ENCODE measurements around the gene HOXB6. TPM values are rescaled to one million over a fixed set of nuclear protein-coding genes. Genes with fewer than 3 reads are reported as not detected.
A peak's percentile ranks its signal among the peaks of the same experiment; 100 is the strongest.

The HOXB6 gene
- total RNA-seq, 5 donors from 2014 or later (not counting 1 experiment from before 2014, with no cell fraction given): 0.16 to 0.33 TPM; not detected in 3

DNA sequence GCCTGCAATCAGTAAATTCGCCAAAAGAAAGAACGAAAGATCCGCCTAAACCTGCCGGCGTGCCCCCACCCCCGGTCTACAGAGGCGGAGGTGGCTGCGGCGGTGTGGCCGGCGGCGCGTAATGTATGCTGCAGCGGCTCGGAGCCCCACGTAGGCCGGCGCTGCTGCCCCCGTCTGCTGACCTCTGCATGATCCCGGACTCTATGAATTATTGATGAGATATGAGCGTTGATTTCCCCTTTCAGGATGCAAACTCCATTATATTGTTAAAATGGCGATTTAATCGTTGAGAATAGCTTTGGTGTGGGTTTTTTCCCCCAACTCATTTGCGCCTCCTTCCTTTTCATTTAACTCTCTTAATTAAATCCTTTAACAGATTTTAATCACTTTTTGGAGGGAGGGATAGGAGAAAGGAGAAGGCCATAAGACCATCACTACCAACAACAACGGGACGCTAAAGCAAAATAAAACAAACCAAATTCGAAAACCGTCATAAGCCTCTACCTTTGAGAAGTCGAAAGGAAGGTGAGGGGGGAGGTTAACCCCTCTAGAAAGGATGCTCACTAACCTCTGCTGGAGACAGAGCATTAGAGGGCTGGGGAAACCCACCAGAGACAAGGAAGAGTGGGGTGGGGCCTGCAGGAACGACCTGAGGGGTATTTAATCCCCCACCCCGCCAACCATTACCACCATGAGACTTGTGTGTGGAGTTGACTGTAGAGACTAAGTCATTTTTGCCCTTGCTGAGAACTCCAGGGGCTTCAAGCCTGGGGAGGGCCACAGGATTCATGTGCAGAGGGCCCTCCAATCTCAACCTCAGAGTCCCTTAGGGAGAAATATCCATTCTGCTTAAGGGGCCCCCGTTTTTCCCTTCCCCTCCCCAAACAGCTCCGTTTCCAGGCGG lies 18.2 kb downstream of the HOXB6 start:
- Histone ChIP-seq H3K4me3 (ENCODE audit: control insufficient read depth in 1 of 2, extremely low read depth in 1 of 2, low read length in 1 of 2) (peak overlapping the region; percentile 63 to 86), H3K27ac (ENCODE audit: low read length) (no peak overlapping the region), H3K4me1 (ENCODE audit: control insufficient read depth in 1 of 2, extremely low read depth in 1 of 2, insufficient read depth in 2 of 2, low read length in 2 of 2) (peaks cover 7 to 32% of the 10 kb centered on the region in 2 experiments), H3K27me3 (replicated peaks in 1 of 2; ENCODE audit: control insufficient read depth in 2 of 2, extremely low read depth in 1 of 2, insufficient read depth in 2 of 2, low read length in 1 of 2) (peaks cover 0 to 75% of the 10 kb centered on the region in 2 experiments), H3K36me3 (ENCODE audit: control insufficient read depth in 2 of 2, extremely low read depth in 1 of 2, insufficient read depth in 1 of 2, low read length in 1 of 2) (no peaks in the 10 kb centered on the region), H3K9me3 (no peaks in the 10 kb centered on the region)
- no peaks in the 10 kb centered on the region for H3K9me3 Mint-ChIP-seq
- POLR2A ChIA-PET: no interaction called here
- H3K4me3 Mint-ChIP-seq: peak overlapping the region; percentile 78 to 93 (median 89)
- H3K27me3 Mint-ChIP-seq: peaks cover 84 to 88% of the 10 kb centered on the region in 2 donors
- CTCF ChIA-PET: interaction anchor here in 1 of 2 donors (1.3 to 2.0 kb wide), 4 partner anchors 12 to 323 kb away, joined by 4 to 5 read pairs (median 4); no protein-coding TSS in a partner anchor
- no peak for ATAC-seq (replicated peaks in 1 of 4)
- no peaks in the 10 kb centered on the region for H3K36me3 Mint-ChIP-seq
- no peak overlapping the region for H3K27ac Mint-ChIP-seq
- peaks cover 30 to 39% (median 32%) of the 10 kb centered on the region in 3 donors for H3K4me1 Mint-ChIP-seq
- DNase-seq: peak in 3 of 35 experiments; percentile 18 to 53 (median 35)
- WGBS (ENCODE audit: insufficient coverage): 6% methylated on average over 10 of the region's 34 CpGs

DNA sequence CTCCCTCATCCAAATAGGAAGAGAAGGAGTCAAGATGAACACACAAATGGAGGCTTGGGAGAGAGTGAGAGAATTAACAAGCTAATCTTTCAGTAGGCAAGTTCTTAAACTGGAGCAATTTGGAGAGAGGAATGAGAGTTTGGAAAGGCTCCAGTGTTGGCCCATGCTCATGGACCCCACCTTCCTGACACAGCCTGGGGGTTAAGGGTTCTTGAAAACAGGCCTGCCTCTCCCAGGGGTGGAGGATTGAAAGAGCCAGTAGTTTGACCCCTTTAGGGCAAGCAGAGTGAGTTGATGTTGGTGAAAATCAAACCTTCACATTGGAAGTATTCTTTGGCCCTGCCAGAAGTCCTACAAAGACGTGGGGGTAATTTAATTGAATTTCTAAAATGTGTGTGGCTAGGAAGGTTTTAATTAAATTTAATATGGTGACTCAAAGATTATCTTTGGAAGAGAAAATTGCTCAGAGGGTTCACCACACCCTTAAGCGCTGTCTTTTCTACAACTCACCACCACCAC lies 20.5 kb downstream of the HOXB6 start:
- Mint-ChIP-seq H3K4me3 (peak overlapping the region in 2 of 3 donors; percentile 26 to 78), H3K9me3 (no peaks in the 10 kb centered on the region), H3K27me3 (peaks cover 83 to 89% of the 10 kb centered on the region in 2 donors), H3K36me3 (no peaks in the 10 kb centered on the region), H3K4me1 (peaks cover 44 to 58% (median 51%) of the 10 kb centered on the region in 3 donors), H3K27ac (no peak overlapping the region)
- Histone ChIP-seq H3K27ac (ENCODE audit: low read length) (no peak overlapping the region), H3K27me3 (replicated peaks in 1 of 2; ENCODE audit: control insufficient read depth in 2 of 2, extremely low read depth in 1 of 2, insufficient read depth in 2 of 2, low read length in 1 of 2) (peaks cover 0 to 75% of the 10 kb centered on the region in 2 experiments), H3K9me3 (no peaks in the 10 kb centered on the region), H3K4me1 (ENCODE audit: control insufficient read depth in 1 of 2, extremely low read depth in 1 of 2, insufficient read depth in 2 of 2, low read length in 2 of 2) (peaks cover 7 to 49% of the 10 kb centered on the region in 2 experiments), H3K36me3 (ENCODE audit: control insufficient read depth in 2 of 2, extremely low read depth in 1 of 2, insufficient read depth in 1 of 2, low read length in 1 of 2) (no peaks in the 10 kb centered on the region), H3K4me3 (ENCODE audit: control insufficient read depth in 1 of 2, extremely low read depth in 1 of 2, low read length in 1 of 2) (no peak overlapping the region)
- ChIA-PET POLR2A (interaction anchor here in 1 of 2 donors (0.5 kb wide), 1 partner anchor 92 kb away, joined by 4 read pairs; no protein-coding TSS in a partner anchor), CTCF (interaction anchor here in 1 of 2 donors (1.3 kb wide), 1 partner anchor 232 kb away, joined by 7 read pairs; no protein-coding TSS in a partner anchor)
- 100% methylated on average over 1 of the region's 2 CpGs for WGBS (ENCODE audit: insufficient coverage)
- DNase-seq: no peak
- no peak for ATAC-seq (replicated peaks in 1 of 4)

GRCh38 chr17:48583708-48584222 lies 21.0 kb downstream of the HOXB6 start:
- peaks cover 84 to 91% of the 10 kb centered on the region in 2 donors for H3K27me3 Mint-ChIP-seq
- ChIA-PET POLR2A (no interaction called here), CTCF (interaction anchor here (0.6 to 1.3 kb wide), 3 partner anchors 232 to 1617 kb away, joined by 3 to 7 read pairs (median 4); no protein-coding TSS in a partner anchor)
- WGBS (ENCODE audit: insufficient coverage): no CpG with 5 or more reads among the region's 3 CpGs
- Histone ChIP-seq H3K4me3 (ENCODE audit: control insufficient read depth in 1 of 2, extremely low read depth in 1 of 2, low read length in 1 of 2) (no peak overlapping the region), H3K27ac (ENCODE audit: low read length) (no peak overlapping the region), H3K9me3 (no peaks in the 10 kb centered on the region), H3K36me3 (ENCODE audit: control insufficient read depth in 2 of 2, extremely low read depth in 1 of 2, insufficient read depth in 1 of 2, low read length in 1 of 2) (no peaks in the 10 kb centered on the region), H3K27me3 (replicated peaks in 1 of 2; ENCODE audit: control insufficient read depth in 2 of 2, extremely low read depth in 1 of 2, insufficient read depth in 2 of 2, low read length in 1 of 2) (peaks cover 0 to 78% of the 10 kb centered on the region in 2 experiments), H3K4me1 (ENCODE audit: control insufficient read depth in 1 of 2, extremely low read depth in 1 of 2, insufficient read depth in 2 of 2, low read length in 2 of 2) (peaks cover 10 to 54% of the 10 kb centered on the region in 2 experiments)
- peaks cover 50 to 63% (median 56%) of the 10 kb centered on the region in 3 donors for H3K4me1 Mint-ChIP-seq
- ATAC-seq (replicated peaks in 1 of 4) (no peak), DNase-seq (no peak)
- H3K9me3 Mint-ChIP-seq: no peaks in the 10 kb centered on the region
- peak overlapping the region in 2 of 3 donors; percentile 26 to 78 for H3K4me3 Mint-ChIP-seq
- H3K27ac Mint-ChIP-seq: no peak overlapping the region
- H3K36me3 Mint-ChIP-seq: no peaks in the 10 kb centered on the region

GRCh38 chr17:48582750-48583069 lies 22.1 kb downstream of the HOXB6 start:
- Mint-ChIP-seq H3K4me3 (peak overlapping the region; percentile 43 to 87 (median 65)), H3K27ac (no peak overlapping the region), H3K9me3 (no peaks in the 10 kb centered on the region), H3K4me1 (peaks cover 52 to 69% (median 59%) of the 10 kb centered on the region in 3 donors), H3K36me3 (no peaks in the 10 kb centered on the region), H3K27me3 (peaks cover 75 to 84% of the 10 kb centered on the region in 2 donors)
- no CpG with 5 or more reads among the region's 7 CpGs for WGBS (ENCODE audit: insufficient coverage)
- ChIA-PET CTCF (interaction anchor here (0.6 to 1.3 kb wide), 4 partner anchors 231 to 320 kb away, joined by 4 to 5 read pairs (median 4); no protein-coding TSS in a partner anchor), POLR2A (interaction anchor here (0.5 to 0.9 kb wide), 2 partner anchors 83 to 96 kb away, joined by 3 read pairs; no protein-coding TSS in a partner anchor)
- DNase-seq (no peak), ATAC-seq (replicated peaks in 1 of 4) (no peak)
- Histone ChIP-seq H3K27me3 (replicated peaks in 1 of 2; ENCODE audit: control insufficient read depth in 2 of 2, extremely low read depth in 1 of 2, insufficient read depth in 2 of 2, low read length in 1 of 2) (peaks cover 0 to 75% of the 10 kb centered on the region in 2 experiments), H3K4me3 (ENCODE audit: control insufficient read depth in 1 of 2, extremely low read depth in 1 of 2, low read length in 1 of 2) (no peak overlapping the region), H3K36me3 (ENCODE audit: control insufficient read depth in 2 of 2, extremely low read depth in 1 of 2, insufficient read depth in 1 of 2, low read length in 1 of 2) (no peaks in the 10 kb centered on the region), H3K4me1 (ENCODE audit: control insufficient read depth in 1 of 2, extremely low read depth in 1 of 2, insufficient read depth in 2 of 2, low read length in 2 of 2) (peaks cover 10 to 58% of the 10 kb centered on the region in 2 experiments), H3K27ac (ENCODE audit: low read length) (no peak overlapping the region), H3K9me3 (no peaks in the 10 kb centered on the region)

DNA sequence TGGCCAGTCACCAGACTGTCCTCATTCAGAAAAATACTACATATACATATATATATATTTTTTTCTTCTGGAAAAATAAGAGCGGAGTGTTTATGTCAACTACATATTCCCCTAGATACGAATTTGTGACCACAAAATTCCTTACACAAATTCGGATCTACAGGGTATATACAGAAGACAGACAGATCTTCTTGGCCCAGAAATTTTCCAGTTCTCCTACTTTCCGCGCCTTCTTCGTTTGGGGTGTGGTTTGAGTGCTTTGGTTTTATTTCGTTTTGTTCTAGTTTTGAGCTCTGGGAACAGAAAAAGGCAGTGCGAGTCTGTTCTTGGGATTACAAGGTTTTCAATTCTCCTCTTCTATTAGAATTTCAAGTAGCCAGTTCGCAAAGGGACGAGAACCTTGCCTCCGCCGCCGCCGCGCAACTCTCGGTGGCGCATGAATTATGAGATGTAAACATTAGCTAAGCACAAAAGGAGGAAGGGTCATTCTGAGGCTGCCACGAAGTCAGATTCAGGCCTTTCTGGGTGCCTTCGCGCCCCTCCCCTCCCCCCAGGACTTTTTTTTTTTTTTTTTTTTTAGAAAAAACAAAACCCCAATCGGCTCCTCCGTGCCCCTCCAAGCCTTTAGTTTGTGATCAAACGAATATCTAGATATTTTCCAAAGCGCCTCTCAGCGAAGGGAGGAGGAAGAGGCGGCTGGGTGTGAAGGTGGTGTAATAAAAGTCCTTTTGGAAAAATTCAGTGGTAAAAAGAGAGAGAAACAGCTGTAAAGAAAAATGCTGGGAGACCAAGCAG lies 24.8 kb downstream of the HOXB6 start:
- Mint-ChIP-seq H3K36me3 (no peaks in the 10 kb centered on the region), H3K27me3 (peaks cover 49 to 60% of the 10 kb centered on the region in 2 donors), H3K4me1 (peaks cover 37 to 68% (median 50%) of the 10 kb centered on the region in 3 donors), H3K4me3 (peak overlapping the region; percentile 18 to 89 (median 87)), H3K27ac (peak overlapping the region in 1 of 2 donors; percentile 43), H3K9me3 (no peaks in the 10 kb centered on the region)
- Histone ChIP-seq H3K4me1 (ENCODE audit: control insufficient read depth in 1 of 2, extremely low read depth in 1 of 2, insufficient read depth in 2 of 2, low read length in 2 of 2) (peaks cover 8 to 63% of the 10 kb centered on the region in 2 experiments), H3K27me3 (replicated peaks in 1 of 2; ENCODE audit: control insufficient read depth in 2 of 2, extremely low read depth in 1 of 2, insufficient read depth in 2 of 2, low read length in 1 of 2) (peaks cover 0 to 67% of the 10 kb centered on the region in 2 experiments), H3K9me3 (no peaks in the 10 kb centered on the region), H3K4me3 (ENCODE audit: control insufficient read depth in 1 of 2, extremely low read depth in 1 of 2, low read length in 1 of 2) (no peak overlapping the region), H3K27ac (ENCODE audit: low read length) (no peak overlapping the region), H3K36me3 (ENCODE audit: control insufficient read depth in 2 of 2, extremely low read depth in 1 of 2, insufficient read depth in 1 of 2, low read length in 1 of 2) (no peaks in the 10 kb centered on the region)
- CTCF ChIA-PET: interaction anchor here in 1 of 2 donors (0.6 kb wide), 1 partner anchor 69 kb away, joined by 5 read pairs; no protein-coding TSS in a partner anchor
- POLR2A ChIA-PET: interaction anchor here (0.6 to 0.7 kb wide), 3 partner anchors 38 to 171 kb away, joined by 3 to 8 read pairs (median 4); no protein-coding TSS in a partner anchor
- no peak for ATAC-seq (replicated peaks in 1 of 4)
- DNase-seq: no peak
- WGBS (ENCODE audit: insufficient coverage): 83% methylated on average over 4 of the region's 26 CpGs

All from T-cell (primary cell).